ENCODE measurements around the gene GPRC5B.

Gene GPRC5B

DNA sequence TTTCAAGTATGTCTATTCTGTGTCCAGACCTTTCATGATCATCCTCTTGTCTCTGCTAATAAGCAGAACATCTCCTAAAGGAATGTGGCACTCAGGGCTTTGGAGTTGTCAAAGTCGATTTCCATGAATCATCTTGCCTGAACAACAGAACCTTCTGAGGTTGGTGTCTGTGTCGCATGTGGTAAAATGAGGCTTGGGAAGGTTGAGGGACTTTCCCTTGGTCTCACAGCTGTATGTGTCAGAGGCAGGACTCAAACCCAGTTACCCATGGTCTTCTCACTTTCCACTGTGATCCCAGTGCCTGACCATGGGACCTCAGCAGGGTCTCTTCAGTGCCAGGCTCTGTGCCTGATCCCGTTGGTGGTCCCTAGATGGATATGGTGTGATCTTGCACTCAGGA is 4.2 kb upstream of the GPRC5B start:
- Histone ChIP-seq H3K4me1 (ENCODE audit: insufficient read depth, low read length) (no peaks in the 10 kb centered on the region), H3K9me3 (ENCODE audit: low read length) (peaks cover 4% of the 10 kb centered on the region), H2AFZ (ENCODE audit: low read depth, low read length) (no peak overlapping the region), H3K27me3 (ENCODE audit: insufficient read depth, low read length) (no peaks in the 10 kb centered on the region), H3K4me3 (ENCODE audit: low read length) (no peak overlapping the region), H3K36me3 (ENCODE audit: insufficient read depth, low read length) (no peaks in the 10 kb centered on the region)

GRCh38 chr16:19886073-19886941 is 1.7 kb upstream of the GPRC5B start:
- Histone ChIP-seq H3K36me3 (ENCODE audit: insufficient read depth, low read length) (no peaks in the 10 kb centered on the region), H3K9me3 (ENCODE audit: low read length) (peaks cover 4% of the 10 kb centered on the region), H2AFZ (ENCODE audit: low read depth, low read length) (peak overlapping the region; percentile 4), H3K4me1 (ENCODE audit: insufficient read depth, low read length) (peaks cover 17% of the 10 kb centered on the region), H3K4me3 (ENCODE audit: low read length) (no peak overlapping the region), H3K27me3 (ENCODE audit: insufficient read depth, low read length) (no peaks in the 10 kb centered on the region)

DNA sequence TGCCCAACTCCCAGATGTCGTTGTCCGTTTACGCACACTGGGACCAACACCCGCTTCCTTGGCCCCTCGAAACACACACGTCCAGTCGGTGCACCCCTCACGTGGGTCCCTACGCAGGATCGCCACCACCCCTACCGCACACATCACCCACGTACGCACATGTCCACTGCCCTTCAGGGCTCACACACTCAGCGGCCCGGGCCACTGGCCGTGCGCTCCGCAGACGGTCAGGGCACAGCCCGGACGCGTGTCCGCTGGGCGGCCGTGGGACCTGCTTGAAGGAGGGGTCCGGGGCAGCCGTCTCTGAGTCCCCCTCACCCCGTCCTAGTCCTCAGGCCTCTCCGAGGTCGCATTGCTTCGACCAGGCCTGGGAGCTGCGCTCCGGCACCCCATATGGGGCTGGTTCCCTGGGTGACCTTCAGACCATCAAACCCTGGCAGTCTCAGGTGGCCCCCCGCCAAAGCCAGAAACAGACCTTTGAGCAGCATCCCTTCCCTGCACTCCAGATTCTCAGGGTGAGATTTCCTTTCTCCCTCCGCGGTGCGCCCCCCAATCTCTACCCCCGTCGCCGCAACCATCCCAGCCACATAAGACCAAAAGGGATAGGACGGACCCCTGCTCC is 914 bp upstream of the GPRC5B start:
- Histone ChIP-seq H2AFZ (ENCODE audit: low read depth, low read length) (no peak overlapping the region), H3K9me3 (ENCODE audit: low read length) (peaks cover 4% of the 10 kb centered on the region), H3K36me3 (ENCODE audit: insufficient read depth, low read length) (no peaks in the 10 kb centered on the region), H3K4me1 (ENCODE audit: insufficient read depth, low read length) (peaks cover 18% of the 10 kb centered on the region), H3K27me3 (ENCODE audit: insufficient read depth, low read length) (no peaks in the 10 kb centered on the region), H3K4me3 (ENCODE audit: low read length) (no peak overlapping the region)

- H3K36me3 ChIP-seq (ENCODE audit: insufficient read depth, low read length) = no peaks in the 10 kb centered on the region
- peak overlapping the region; percentile 52 for H2AFZ ChIP-seq (ENCODE audit: low read depth, low read length)
- peak overlapping the region; percentile 84 for H3K4me3 ChIP-seq (ENCODE audit: low read length)
- H3K9me3 ChIP-seq (ENCODE audit: low read length) = peaks cover 4% of the 10 kb centered on the region
- H3K4me1 ChIP-seq (ENCODE audit: insufficient read depth, low read length) = peaks cover 29% of the 10 kb centered on the region
- no peaks in the 10 kb centered on the region for H3K27me3 ChIP-seq (ENCODE audit: insufficient read depth, low read length)
Measured at GRCh38 chr16:19883966-19884485, 622 bp downstream of the GPRC5B start.

- Histone ChIP-seq H2AFZ (ENCODE audit: low read depth, low read length) (peak overlapping the region; percentile 52), H3K36me3 (ENCODE audit: insufficient read depth, low read length) (no peaks in the 10 kb centered on the region), H3K27me3 (ENCODE audit: insufficient read depth, low read length) (no peaks in the 10 kb centered on the region), H3K4me1 (ENCODE audit: insufficient read depth, low read length) (peaks cover 33% of the 10 kb centered on the region), H3K4me3 (ENCODE audit: low read length) (peak overlapping the region; percentile 84), H3K9me3 (ENCODE audit: low read length) (peaks cover 4% of the 10 kb centered on the region)
Measured at GRCh38 chr16:19883296-19883965, 1.2 kb downstream of the GPRC5B start.

- no peak overlapping the region for H2AFZ ChIP-seq (ENCODE audit: low read depth, low read length)
- no peaks in the 10 kb centered on the region for H3K36me3 ChIP-seq (ENCODE audit: insufficient read depth, low read length)
Measured at GRCh38 chr16:19882646-19883045, 2.0 kb downstream of the GPRC5B start.

DNA sequence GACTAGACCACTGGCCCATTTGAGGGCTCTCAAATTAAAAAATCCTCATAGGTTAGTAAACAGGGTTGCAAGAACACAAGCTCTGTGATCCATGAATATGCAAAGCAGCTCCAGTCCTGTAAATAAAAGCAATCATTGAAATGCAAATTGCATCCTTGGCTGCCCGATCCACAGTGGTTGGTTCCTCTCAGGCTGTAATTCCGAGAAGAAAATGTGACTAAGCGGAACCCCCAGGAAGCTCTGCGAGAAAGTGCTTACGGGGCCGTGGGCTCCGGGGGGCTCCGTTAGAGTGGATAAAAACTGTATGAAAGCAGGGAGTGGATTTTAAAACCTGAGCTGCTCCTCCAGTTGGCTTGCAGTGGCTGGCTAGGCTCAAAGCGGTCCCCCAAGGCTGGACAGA is 2.5 kb downstream of the GPRC5B start:
- H3K36me3 ChIP-seq (ENCODE audit: insufficient read depth, low read length) = peaks cover 3% of the 10 kb centered on the region
- no peaks in the 10 kb centered on the region for H3K27me3 ChIP-seq (ENCODE audit: insufficient read depth, low read length)
- H3K9me3 ChIP-seq (ENCODE audit: low read length) = peaks cover 4% of the 10 kb centered on the region
- H2AFZ ChIP-seq (ENCODE audit: low read depth, low read length) = no peak overlapping the region
- peaks cover 33% of the 10 kb centered on the region for H3K4me1 ChIP-seq (ENCODE audit: insufficient read depth, low read length)
- peak overlapping the region; percentile 84 for H3K4me3 ChIP-seq (ENCODE audit: low read length)

More at GRCh38 chr16:19882646-19883045, 2.0 kb downstream of the GPRC5B start:
- peaks cover 33% of the 10 kb centered on the region for H3K4me1 ChIP-seq (ENCODE audit: insufficient read depth, low read length)
- no peaks in the 10 kb centered on the region for H3K27me3 ChIP-seq (ENCODE audit: insufficient read depth, low read length)
- H3K4me3 ChIP-seq (ENCODE audit: low read length) = peak overlapping the region; percentile 84
- H3K9me3 ChIP-seq (ENCODE audit: low read length) = peaks cover 4% of the 10 kb centered on the region

GRCh38 chr16:19881783-19882182 is 2.9 kb downstream of the GPRC5B start:
- peak overlapping the region; percentile 84 for H3K4me3 ChIP-seq (ENCODE audit: low read length)

GRCh38 chr16:19881028-19881427 is 3.6 kb downstream of the GPRC5B start:
- Histone ChIP-seq H3K27me3 (ENCODE audit: insufficient read depth, low read length) (no peaks in the 10 kb centered on the region), H2AFZ (ENCODE audit: low read depth, low read length) (no peak overlapping the region), H3K36me3 (ENCODE audit: insufficient read depth, low read length) (peaks cover 6% of the 10 kb centered on the region), H3K4me3 (ENCODE audit: low read length) (no peak overlapping the region), H3K4me1 (ENCODE audit: insufficient read depth, low read length) (peaks cover 33% of the 10 kb centered on the region), H3K9me3 (ENCODE audit: low read length) (peaks cover 4% of the 10 kb centered on the region)

More at GRCh38 chr16:19881783-19882182, 2.9 kb downstream of the GPRC5B start:
- Histone ChIP-seq H3K27me3 (ENCODE audit: insufficient read depth, low read length) (no peaks in the 10 kb centered on the region), H3K9me3 (ENCODE audit: low read length) (peaks cover 4% of the 10 kb centered on the region), H2AFZ (ENCODE audit: low read depth, low read length) (no peak overlapping the region), H3K36me3 (ENCODE audit: insufficient read depth, low read length) (peaks cover 4% of the 10 kb centered on the region), H3K4me1 (ENCODE audit: insufficient read depth, low read length) (peaks cover 33% of the 10 kb centered on the region)

DNA sequence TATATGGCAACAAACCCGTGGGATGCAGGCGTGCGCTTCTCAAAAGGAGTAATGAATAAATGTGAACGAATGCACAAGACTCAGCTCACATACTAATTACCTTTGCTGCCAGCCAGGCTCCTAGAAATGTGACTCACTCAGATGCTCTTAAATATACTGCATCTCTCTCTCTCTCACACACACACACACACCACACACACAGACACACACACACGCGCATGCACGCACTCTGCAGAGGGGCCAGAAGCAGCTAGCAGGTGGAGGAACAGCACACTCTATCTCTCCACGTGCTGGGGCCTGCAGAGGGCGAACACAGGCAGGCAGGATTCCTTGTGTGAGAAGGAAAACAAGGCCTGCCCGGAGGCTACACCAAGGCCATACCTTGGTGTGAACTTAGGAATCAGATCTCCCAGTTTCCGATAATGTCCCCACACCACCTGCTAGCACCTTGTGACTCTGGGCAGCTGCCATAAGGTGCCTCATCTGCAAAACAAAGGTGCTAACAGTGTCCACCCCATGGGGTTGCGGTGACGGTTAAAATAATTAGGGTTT is 5.3 kb downstream of the GPRC5B start:
- peaks cover 33% of the 10 kb centered on the region for H3K4me1 ChIP-seq (ENCODE audit: insufficient read depth, low read length)
- H3K4me3 ChIP-seq (ENCODE audit: low read length) = no peak overlapping the region
- no peaks in the 10 kb centered on the region for H3K27me3 ChIP-seq (ENCODE audit: insufficient read depth, low read length)
- no peak overlapping the region for H2AFZ ChIP-seq (ENCODE audit: low read depth, low read length)
- H3K36me3 ChIP-seq (ENCODE audit: insufficient read depth, low read length) = peaks cover 7% of the 10 kb centered on the region
- H3K9me3 ChIP-seq (ENCODE audit: low read length) = no peaks in the 10 kb centered on the region

GRCh38 chr16:19878757-19879156 is 5.9 kb downstream of the GPRC5B start:
- peaks cover 33% of the 10 kb centered on the region for H3K4me1 ChIP-seq (ENCODE audit: insufficient read depth, low read length)
- no peaks in the 10 kb centered on the region for H3K9me3 ChIP-seq (ENCODE audit: low read length)
- no peak overlapping the region for H2AFZ ChIP-seq (ENCODE audit: low read depth, low read length)
- peaks cover 7% of the 10 kb centered on the region for H3K36me3 ChIP-seq (ENCODE audit: insufficient read depth, low read length)
- H3K27me3 ChIP-seq (ENCODE audit: insufficient read depth, low read length) = no peaks in the 10 kb centered on the region
- H3K4me3 ChIP-seq (ENCODE audit: low read length) = no peak overlapping the region

GRCh38 chr16:19876501-19877059 is 8.1 kb downstream of the GPRC5B start:
- peaks cover 21% of the 10 kb centered on the region for H3K36me3 ChIP-seq (ENCODE audit: insufficient read depth, low read length)
- H3K9me3 ChIP-seq (ENCODE audit: low read length) = peaks cover 1% of the 10 kb centered on the region
- no peak overlapping the region for H2AFZ ChIP-seq (ENCODE audit: low read depth, low read length)
- H3K4me1 ChIP-seq (ENCODE audit: insufficient read depth, low read length) = peaks cover 18% of the 10 kb centered on the region
- H3K4me3 ChIP-seq (ENCODE audit: low read length) = no peak overlapping the region
- no peaks in the 10 kb centered on the region for H3K27me3 ChIP-seq (ENCODE audit: insufficient read depth, low read length)
